Bone marrow (tissue), 2 donors: ENCODE results near the gene TMED9.
A peak's percentile ranks its signal among the peaks of the same experiment; 100 is the strongest.
"Not testable (repeated sequence)": the region's sequence is repeated elsewhere in the genome, so short reads cannot be mapped to it uniquely, and the experiment has no call there.

Experiments
- DNase-seq, 2 donors: peaks; one replicate each; lab custom pipeline; 2025; lab: John Stamatoyannopoulos, UW

Gene TMED9

DNA sequence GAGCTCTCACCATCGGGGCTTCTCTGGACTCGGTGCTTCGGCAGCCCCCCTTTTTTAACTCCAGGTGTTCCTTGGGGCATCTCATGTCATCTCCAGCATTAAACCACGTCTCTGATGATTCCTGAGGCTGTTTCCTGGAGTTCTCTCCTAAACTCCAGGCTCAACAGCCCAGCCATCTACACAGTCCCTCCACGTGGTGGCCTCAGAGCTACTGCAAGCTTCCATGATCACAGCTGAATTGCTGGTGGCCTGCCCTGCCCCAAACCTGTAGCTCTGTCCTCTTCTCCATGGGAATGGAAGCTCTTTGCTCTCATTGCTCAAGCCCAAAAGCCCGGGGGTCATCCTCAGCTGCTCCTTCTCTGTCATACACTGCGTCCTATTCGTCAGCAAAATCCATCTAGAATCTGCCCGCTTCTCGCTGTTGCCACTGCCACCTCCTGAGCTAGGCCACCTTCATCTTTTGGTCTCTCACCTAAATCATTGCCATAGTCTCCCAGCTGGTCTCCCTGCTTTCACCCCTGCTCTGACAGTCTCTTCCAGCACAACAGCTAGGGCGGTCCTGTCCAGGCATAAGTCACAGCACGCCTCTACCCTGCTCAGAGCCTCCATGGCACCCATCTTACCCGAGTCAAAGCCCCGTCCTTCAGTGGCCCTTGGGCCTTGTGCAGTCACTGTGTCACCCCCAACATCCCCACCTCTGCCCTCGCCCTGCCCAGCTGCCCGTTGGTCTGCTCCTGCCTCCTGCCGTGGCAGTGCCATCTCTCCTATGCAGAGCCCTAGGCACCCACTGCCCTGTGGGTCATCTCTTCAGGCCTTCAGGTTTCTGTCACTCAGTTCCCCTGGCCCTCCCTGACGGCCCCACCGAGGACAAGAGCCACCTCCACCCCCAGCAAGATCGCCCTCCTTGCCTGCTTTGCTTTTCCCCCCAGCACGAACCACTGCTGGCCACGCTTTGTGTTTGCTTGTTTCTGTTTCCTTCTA is 14.4 kb downstream of the TMED9 start:
- DNase-seq: no peak

- no peak for DNase-seq
Measured at GRCh38 chr5:177607115-177607451, 15.1 kb downstream of the TMED9 start.

- peak; percentile 23 to 56 for DNase-seq
Measured at GRCh38 chr5:177607452-177608192, 15.6 kb downstream of the TMED9 start.

- no peak for DNase-seq
Measured at GRCh38 chr5:177608243-177609075, 16.5 kb downstream of the TMED9 start.

- no peak for DNase-seq
Measured at GRCh38 chr5:177609076-177610059, 17.4 kb downstream of the TMED9 start.

DNA sequence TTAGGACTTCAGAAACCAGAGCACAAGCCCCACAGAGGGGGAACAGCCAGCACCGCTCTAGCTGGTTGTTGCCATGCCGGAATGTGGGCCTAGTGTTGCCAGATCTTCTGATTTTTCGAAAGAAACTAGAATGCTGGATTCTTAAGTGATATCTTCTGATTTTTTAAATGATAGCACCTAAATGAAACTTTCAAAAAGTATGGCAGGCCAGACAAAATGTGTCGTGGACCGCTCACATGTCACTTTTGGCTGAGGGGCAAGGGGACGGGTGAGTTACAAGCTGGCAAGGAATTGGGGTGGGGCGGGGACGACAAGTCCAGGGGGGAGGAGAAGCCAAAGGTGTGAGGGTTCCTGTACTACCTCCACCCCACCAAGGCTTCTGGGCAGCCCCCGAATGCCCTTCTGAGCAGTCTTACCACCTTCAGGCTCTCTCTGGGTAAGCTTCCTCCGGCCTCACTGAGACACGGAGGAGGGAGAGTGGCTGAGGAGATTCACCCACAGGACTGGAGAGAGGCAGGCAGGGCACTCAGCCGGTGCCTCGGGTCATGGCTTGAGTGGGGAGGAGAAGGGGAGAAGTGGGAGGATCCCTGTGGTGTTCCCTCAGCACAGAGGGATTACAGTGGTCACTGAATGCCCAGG is 18.2 kb downstream of the TMED9 start:
- DNase-seq: no peak

DNA sequence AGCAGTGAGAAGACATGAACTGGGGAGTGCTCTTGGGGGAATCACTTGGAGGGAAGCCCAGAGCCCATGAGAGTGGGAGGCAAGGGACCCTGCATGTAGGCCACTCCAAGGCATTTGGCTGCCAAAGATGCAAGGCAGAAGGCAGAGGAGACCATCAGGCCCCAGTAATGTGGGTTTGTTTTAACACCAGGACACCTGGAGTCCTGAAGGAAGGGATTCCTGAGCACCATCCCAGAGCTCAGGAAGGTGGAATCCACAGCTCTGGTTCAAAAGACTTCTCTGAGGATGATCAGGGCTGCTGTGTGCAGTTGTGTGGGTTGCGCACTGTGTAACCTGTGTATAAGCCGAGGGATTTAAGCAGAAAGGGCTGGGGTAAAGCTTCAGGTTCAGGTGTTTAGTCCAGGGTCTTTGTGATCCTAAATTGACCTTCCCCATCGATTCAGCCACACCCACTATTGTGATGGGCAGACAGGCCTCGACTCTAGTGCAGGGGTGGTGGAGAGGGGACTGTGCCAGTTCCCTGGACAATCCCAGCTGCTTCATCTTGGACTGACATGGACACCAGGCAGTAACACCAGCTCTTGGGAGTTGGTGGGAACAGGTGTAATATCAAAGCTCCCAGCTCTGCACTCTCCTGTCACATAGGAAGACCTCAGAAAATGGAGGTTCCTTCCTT is 18.9 kb downstream of the TMED9 start:
- DNase-seq: no peak

DNA sequence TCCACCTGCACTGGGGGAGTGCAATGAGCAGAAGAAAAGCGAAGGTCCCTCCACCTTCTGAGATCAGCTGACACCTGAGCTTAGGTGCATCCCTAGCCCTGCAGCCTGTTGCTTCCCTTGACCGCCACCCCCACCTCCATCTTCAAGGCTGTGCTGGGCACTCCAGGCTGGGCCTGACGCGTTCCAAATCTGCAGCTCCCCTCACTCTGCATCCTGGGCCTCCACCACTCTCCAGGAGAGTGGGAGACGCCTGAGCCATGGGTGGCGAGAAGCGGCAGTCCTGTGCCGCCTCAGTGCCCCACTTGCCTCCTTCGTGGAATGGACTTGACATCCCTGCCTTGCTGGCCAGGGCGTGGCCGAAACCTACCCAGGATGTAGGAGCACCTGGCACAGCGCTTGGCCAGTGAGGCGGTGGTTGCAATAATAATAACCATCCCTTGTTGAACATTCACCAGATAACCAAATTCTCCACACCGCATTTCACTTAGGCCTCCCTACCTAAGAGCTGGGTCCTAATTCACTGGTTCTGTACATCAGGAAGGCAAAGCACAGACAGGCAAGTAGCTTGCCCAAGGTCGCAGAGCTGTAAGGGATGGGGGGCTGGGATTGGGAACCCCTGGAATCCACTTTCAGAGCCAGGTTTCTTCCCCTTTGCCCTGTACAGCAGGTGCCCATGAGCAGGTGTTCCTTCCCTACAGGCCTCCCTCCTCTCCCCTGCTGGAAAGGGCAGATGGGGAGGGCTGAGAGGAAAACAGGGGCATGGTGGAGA is 19.6 kb downstream of the TMED9 start:
- no peak for DNase-seq

GRCh38 chr5:177612215-177612673 is 20.2 kb downstream of the TMED9 start:
- no peak for DNase-seq

- no peak for DNase-seq
Measured at GRCh38 chr5:177620560-177620959, 28.6 kb downstream of the TMED9 start.

GRCh38 chr5:177624172-177624571 is 32.2 kb downstream of the TMED9 start:
- DNase-seq: not testable (repeated sequence)

DNA sequence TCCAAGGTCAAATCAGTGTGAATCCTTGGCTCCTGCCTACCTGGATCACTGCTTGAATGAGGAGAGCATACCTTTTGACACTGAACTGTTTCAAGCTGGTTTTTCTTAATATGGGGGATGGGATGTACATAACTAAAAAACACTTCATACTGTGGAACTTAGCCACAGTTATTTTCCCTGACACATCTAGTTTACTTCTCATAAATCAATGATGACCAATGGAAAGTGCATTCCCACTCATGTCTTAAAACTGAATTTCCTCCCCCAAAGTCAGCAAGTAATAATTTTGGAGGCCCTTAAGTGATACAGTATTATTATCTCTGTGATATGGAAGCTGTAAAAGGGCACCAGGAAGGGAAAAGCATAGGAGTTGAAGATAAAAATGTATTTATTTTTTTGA is 38.2 kb downstream of the TMED9 start:
- DNase-seq: not testable (repeated sequence)

- not testable (repeated sequence) for DNase-seq
Measured at GRCh38 chr5:177634912-177635311, 42.9 kb downstream of the TMED9 start.

GRCh38 chr5:177645462-177645861 is 53.5 kb downstream of the TMED9 start:
- DNase-seq: not testable (repeated sequence)
